DMS53 (cell line): ENCODE measurements around the gene SMIM1.
"Not testable (repeated sequence)": the region's sequence is repeated elsewhere in the genome, so short reads cannot be mapped to it uniquely, and the experiment has no call there.

Source experiments
- DNase-seq: peaks from one replicate; lab custom pipeline; 2025; lab: John Stamatoyannopoulos, UW

SMIM1 gene

GRCh38 chr1:3736708-3737107, 35.8 kb upstream of the SMIM1 start:
- DNase-seq, result no peak

GRCh38 chr1:3738943-3739342, 33.6 kb upstream of the SMIM1 start:
- no peak for DNase-seq

GRCh38 chr1:3740042-3740441, 32.5 kb upstream of the SMIM1 start:
- no peak for DNase-seq

GRCh38 chr1:3740752-3741151, 31.8 kb upstream of the SMIM1 start:
- DNase-seq, result no peak

- no peak for DNase-seq
Observed at GRCh38 chr1:3741566-3742438, 30.7 kb upstream of the SMIM1 start.

- no peak for DNase-seq
Observed at GRCh38 chr1:3742439-3743298, 29.9 kb upstream of the SMIM1 start.

GRCh38 chr1:3743421-3743820, 29.1 kb upstream of the SMIM1 start:
- no peak for DNase-seq

GRCh38 chr1:3743826-3744225, 28.7 kb upstream of the SMIM1 start:
- DNase-seq, result no peak

GRCh38 chr1:3744646-3745045, 27.9 kb upstream of the SMIM1 start:
- DNase-seq, result no peak

- no peak for DNase-seq
Observed at GRCh38 chr1:3745071-3745470, 27.5 kb upstream of the SMIM1 start.

GRCh38 chr1:3745590-3746381, 26.8 kb upstream of the SMIM1 start:
- no peak for DNase-seq

- DNase-seq, result peak; percentile 29
Observed at GRCh38 chr1:3746389-3746829, 26.1 kb upstream of the SMIM1 start.

GRCh38 chr1:3746830-3747521, 25.6 kb upstream of the SMIM1 start:
- DNase-seq, result peak; percentile 93

GRCh38 chr1:3747522-3747848, 25.1 kb upstream of the SMIM1 start:
- DNase-seq, result no peak

GRCh38 chr1:3747903-3748302, 24.6 kb upstream of the SMIM1 start:
- no peak for DNase-seq

GRCh38 chr1:3748316-3748900, 24.1 kb upstream of the SMIM1 start:
- not testable (repeated sequence) for DNase-seq

GRCh38 chr1:3749512-3749911, 23.0 kb upstream of the SMIM1 start:
- no peak for DNase-seq

GRCh38 chr1:3750741-3751140, 21.8 kb upstream of the SMIM1 start:
- DNase-seq, result no peak

- no peak for DNase-seq
Observed at GRCh38 chr1:3752400-3752945, 20.1 kb upstream of the SMIM1 start, which contains the start of gene CCDC27. Gene CCDC27, plus strand, starts transcription at chr1:3752450. Its CDS starts 32 bp downstream, at chr1:3752482.

GRCh38 chr1:3753656-3754454, 18.7 kb upstream of the SMIM1 start:
- DNase-seq, result no peak
